GM12878 (cell line): Measurements from ENCODE around the gene UNC5B. TPM values are rescaled to one million over a fixed set of nuclear protein-coding genes. Genes with fewer than 3 reads are reported as not detected.

Experiments
- ATAC-seq: fragments of 200-7000 bp; cut with Tn5 transposase; 3 replicates; pipeline ENCODE4 v1.9.1; 2020; ENCODE audit warnings: mild to moderate bottlenecking, moderate library complexity
- BruUV-seq: library from RNA; stranded (reverse); fragments of 400-500 nt; replicated peaks from 2 replicates; lab custom pipeline; 2021; lab: Mats Ljungman, UMichigan
- CTCF ChIA-PET: fragments of 300-600 bp; sonication (Branson Sonifier 250); formaldehyde crosslinking; extraction: SDS; loops from one replicate; lab custom pipeline; 2021; ENCODE audit warnings: inconsistent platforms; lab: Yijun Ruan, JAX
- POLR2A ChIA-PET: fragments of 350-600 bp; formaldehyde crosslinking; extraction: SDS; loops from one replicate; lab custom pipeline; 2021; ENCODE audit warnings: inconsistent platforms; lab: Charles Lee
- RAD21 ChIA-PET: fragments of 300-600 bp; sonication (Branson Sonifier 250); formaldehyde crosslinking; loops from one replicate; lab custom pipeline; 2023; ENCODE audit warnings: antibody characterized with exemption; ENCODE audit not compliant: unreplicated experiment; lab: Charles Lee
- SMC1A ChIA-PET: fragments of 300-600 bp; sonication (Branson Sonifier 250); formaldehyde crosslinking; loops from one replicate; lab custom pipeline; 2023; ENCODE audit not compliant: unreplicated experiment, uncharacterized antibody; lab: Charles Lee
- DNase-seq: peaks from one replicate; pipeline ENCODE4 v3.0.0-alpha.2; 2011; ENCODE audit warnings: low read depth, low spot score
- FAIRE-seq: peaks from 3 replicates; lab custom pipeline; 2011; peaks lifted over from hg19 to GRCh38; lab: Jason Lieb, UNC
- H2AFZ ChIP-seq: 2 replicates; pipeline ENCODE4 v1.6.0; 2011; ENCODE audit warnings: low read depth, low read length, control low read depth; ENCODE audit not compliant: control insufficient read depth
- H3K27ac ChIP-seq: 2 replicates; pipeline ENCODE4 v1.5.1; 2011; ENCODE audit warnings: control low read depth; ENCODE audit not compliant: control insufficient read depth, insufficient read depth
- H3K27me3 ChIP-seq, 2 experiments: replicated peaks in 1 of 2; 2 replicates each; pipeline versions ENCODE4 v1.6.0 to v1.6.1; 2011; ENCODE audit warnings: low read length in 1 of 2; ENCODE audit not compliant: control insufficient read depth in 2 of 2, insufficient read depth in 2 of 2
- H3K36me3 ChIP-seq, 2 experiments: 2 replicates each; pipeline ENCODE4 v1.5.1; 2011; ENCODE audit warnings: low read length in 1 of 2; ENCODE audit not compliant: control insufficient read depth in 2 of 2, insufficient read depth in 2 of 2
- H3K4me1 ChIP-seq: 2 replicates; pipeline ENCODE4 v1.6.1; 2011; ENCODE audit warnings: mild to moderate bottlenecking, low read length, moderate library complexity, mixed read lengths; ENCODE audit not compliant: control insufficient read depth, insufficient read depth
- H3K4me2 ChIP-seq: 2 replicates; pipeline ENCODE4 v1.6.0; 2011; ENCODE audit warnings: control low read depth; ENCODE audit not compliant: control insufficient read depth, insufficient read depth
- H3K4me3 ChIP-seq: fragments of 200-600 bp; sonication (generic); 2 replicates; pipeline ENCODE4 v1.5.1; 2016
- H3K79me2 ChIP-seq: 2 replicates; pipeline ENCODE4 v1.6.0; 2011; ENCODE audit warnings: low read length; ENCODE audit not compliant: control insufficient read depth, insufficient read depth
- H3K9ac ChIP-seq: 2 replicates; pipeline ENCODE4 v1.8.0; 2011; ENCODE audit warnings: low read length, control low read depth, mixed read lengths; ENCODE audit not compliant: control insufficient read depth, insufficient read depth
- H3K9me3 ChIP-seq: replicated peaks from 3 replicates; pipeline ENCODE4 v1.5.1; 2011; ENCODE audit warnings: mild to moderate bottlenecking, low read length; ENCODE audit not compliant: control insufficient read depth, insufficient read depth
- H4K20me1 ChIP-seq: 2 replicates; pipeline ENCODE4 v1.6.0; 2011; ENCODE audit not compliant: control insufficient read depth, insufficient read depth
- CREM ChIP-seq: IDR thresholded peaks from 2 replicates; pipeline ENCODE4 v1.6.1; 2014; ENCODE audit warnings: antibody characterized with exemption, low read depth
- JUNB ChIP-seq: IDR thresholded peaks from 2 replicates; pipeline ENCODE4 v1.6.1; 2016; ENCODE audit warnings: antibody characterized with exemption, mild to moderate bottlenecking
- NFYA ChIP-seq: IDR thresholded peaks from 2 replicates; pipeline ENCODE4 v1.6.1; 2011; ENCODE audit warnings: low read depth, mild to moderate bottlenecking, low read length, improper control_type of control experiment, borderline replicate concordance
- PML ChIP-seq: IDR thresholded peaks from 2 replicates; pipeline ENCODE4 v1.6.1; 2012; ENCODE audit warnings: low read length, inconsistent platforms
- ZBED1 ChIP-seq: IDR thresholded peaks from 2 replicates; pipeline ENCODE4 v1.6.1; 2016; ENCODE audit warnings: borderline replicate concordance
- WGBS: methylation state at CpG from one replicate; pipeline ENCODE4 v1.1.6; 2016; ENCODE audit warnings: low lambda C conversion rate; ENCODE audit not compliant: insufficient replicate concordance, insufficient coverage; ENCODE audit errors: missing lambda C conversion rate; 5-methylcytosine and 5-hydroxymethylcytosine counted together
- in situ Hi-C: fragments of 300-500 bp; cut with MboI; formaldehyde crosslinking; loops from 9 replicates; pipeline ENCODE4 v1.14.3; 2018; ENCODE audit warnings: mixed read lengths
- intact Hi-C: fragments of 100-400 bp; cut with micrococcal nuclease; formaldehyde crosslinking; loops from one replicate; pipeline ENCODE4 v1.14.2; 2022; ENCODE audit not compliant: unreplicated experiment
- polyA plus RNA-seq, 11 experiments: library from polyadenylated mRNA; depleted of rRNA in 4 of 11; unstranded in 6 of 11; stranded (reverse) in 5 of 11; fragments of >200 nt; fragmentation: Nextera tagmentation in 4 of 11; fragmentation: Illumina TruSeq in 1 of 11; extraction: Ambion mirVana in 4 of 11; extraction: Trizol in 1 of 11; gene quantifications; 1 replicate in 1 of 11; 2 replicates in 10 of 11; pipeline versions ENCODE4 v1.2.1 to v1.2.3, GENCODE V29; 2011 to 2016; ENCODE audit warnings: inconsistent platforms in 2 of 11, missing spikeins in 2 of 11, low read depth in 1 of 11
- total RNA-seq, 4 experiments: library from RNA; depleted of rRNA in 3 of 4; stranded (reverse); fragments of >200 nt in 3 of 4; fragmentation: Illumina TruSeq in 1 of 4; extraction: Trizol in 1 of 4; gene quantifications; 2 replicates each; pipeline versions ENCODE4 v1.2.1 to v1.2.3, GENCODE V29; 2013 to 2021
- TF ChIP-seq, protein P1 (sequence below): fragments of 450-650 bp; IDR thresholded peaks from 2 replicates; pipeline ENCODE4 v1.6.1; 2016; ENCODE audit warnings: mild to moderate bottlenecking
- TF ChIP-seq, protein P2 (sequence below): IDR thresholded peaks from 2 replicates; pipeline ENCODE4 v1.6.1; 2012; ENCODE audit warnings: improper control_type of control experiment, low read depth, low read length; ENCODE audit not compliant: insufficient replicate concordance

Gene UNC5B
- total and polyA plus RNA-seq, 10 of the 15 experiments (the other 5 are each of a cell fraction or from before 2014, with no cell fraction given): 0.03 to 0.08 TPM; not detected in 8

DNA sequence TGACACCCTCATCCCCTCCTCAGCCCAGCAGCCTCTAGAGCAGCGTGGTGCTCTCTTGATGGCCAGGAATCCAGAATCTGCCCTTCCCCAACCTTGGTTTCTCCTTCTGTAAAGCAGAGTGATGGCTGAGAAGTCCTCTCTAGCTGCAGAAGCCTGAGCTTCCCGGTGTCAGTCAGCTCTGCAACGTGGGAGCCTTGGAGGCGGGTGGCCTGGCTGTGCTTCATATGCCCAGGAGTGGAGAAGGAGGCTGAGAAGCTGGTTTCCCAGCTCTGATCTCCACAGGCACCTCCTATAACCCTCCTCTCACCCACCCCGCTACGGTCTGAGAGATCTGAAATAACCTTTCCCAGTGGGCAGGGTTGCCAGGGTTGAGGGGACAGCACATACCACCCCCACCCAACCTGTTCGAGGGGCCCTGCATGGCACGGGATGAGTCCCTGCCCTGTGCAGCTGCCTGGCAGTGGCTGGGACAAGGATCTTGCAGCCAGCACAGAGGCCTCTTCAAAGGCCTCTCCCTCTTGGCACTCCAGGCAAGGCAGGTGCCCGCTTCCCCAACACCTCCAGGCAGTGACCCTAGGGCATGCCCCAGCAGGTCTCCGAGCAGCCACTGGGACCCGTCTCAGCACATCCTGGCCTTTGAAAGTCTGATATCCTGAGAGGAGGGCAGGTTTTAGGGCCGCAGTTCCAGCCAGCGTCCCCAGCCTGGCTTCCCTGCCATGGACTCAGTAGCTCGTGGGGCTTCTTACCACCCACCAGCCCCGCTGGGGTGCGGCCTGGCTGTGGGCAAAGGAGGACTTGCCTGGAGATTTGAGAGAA lies 88.4 kb downstream of the UNC5B start:
- no peaks in the 10 kb centered on the region for H3K9me3 ChIP-seq
- no peaks in the 10 kb centered on the region for H3K79me2 ChIP-seq
- ChIA-PET POLR2A (interaction anchor here (0.6 kb wide), 1 partner anchor 102 kb away, joined by 3 read pairs; no protein-coding TSS in a partner anchor), CTCF (interaction anchor here (1.2 kb wide), 1 partner anchor 8 kb away, joined by 3 read pairs; no protein-coding TSS in a partner anchor), SMC1A (no interaction called here), RAD21 (no interaction called here)
- ATAC-seq (no peak), DNase-seq (no peak), FAIRE-seq (no peak)
- 10% methylated on average over 16 of the region's 16 CpGs for WGBS
- H3K9ac ChIP-seq: no peak overlapping the region
- no peaks in the 10 kb centered on the region for H4K20me1 ChIP-seq
- H3K4me3 ChIP-seq: no peak overlapping the region
- no peak overlapping the region for H3K4me2 ChIP-seq
- BruUV-seq: no TSS peak
- peaks cover 5% of the 10 kb centered on the region in 2 experiments; a peak in 3 of 4 replicates for H3K27me3 ChIP-seq
- H3K27ac ChIP-seq: no peak overlapping the region
- intact Hi-C loops (no loop called here), in situ Hi-C loops (no loop called here)
- H2AFZ ChIP-seq: no peak overlapping the region
- no peaks in the 10 kb centered on the region for H3K36me3 ChIP-seq
- TF ChIP-seq, protein P1, sequence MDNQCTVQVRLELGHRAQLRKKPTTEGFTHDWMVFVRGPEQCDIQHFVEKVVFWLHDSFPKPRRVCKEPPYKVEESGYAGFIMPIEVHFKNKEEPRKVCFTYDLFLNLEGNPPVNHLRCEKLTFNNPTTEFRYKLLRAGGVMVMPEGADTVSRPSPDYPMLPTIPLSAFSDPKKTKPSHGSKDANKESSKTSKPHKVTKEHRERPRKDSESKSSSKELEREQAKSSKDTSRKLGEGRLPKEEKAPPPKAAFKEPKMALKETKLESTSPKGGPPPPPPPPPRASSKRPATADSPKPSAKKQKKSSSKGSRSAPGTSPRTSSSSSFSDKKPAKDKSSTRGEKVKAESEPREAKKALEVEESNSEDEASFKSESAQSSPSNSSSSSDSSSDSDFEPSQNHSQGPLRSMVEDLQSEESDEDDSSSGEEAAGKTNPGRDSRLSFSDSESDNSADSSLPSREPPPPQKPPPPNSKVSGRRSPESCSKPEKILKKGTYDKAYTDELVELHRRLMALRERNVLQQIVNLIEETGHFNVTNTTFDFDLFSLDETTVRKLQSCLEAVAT: no peak
- no peak for TF ChIP-seq PML
- no peaks in the 10 kb centered on the region for H3K4me1 ChIP-seq

DNA sequence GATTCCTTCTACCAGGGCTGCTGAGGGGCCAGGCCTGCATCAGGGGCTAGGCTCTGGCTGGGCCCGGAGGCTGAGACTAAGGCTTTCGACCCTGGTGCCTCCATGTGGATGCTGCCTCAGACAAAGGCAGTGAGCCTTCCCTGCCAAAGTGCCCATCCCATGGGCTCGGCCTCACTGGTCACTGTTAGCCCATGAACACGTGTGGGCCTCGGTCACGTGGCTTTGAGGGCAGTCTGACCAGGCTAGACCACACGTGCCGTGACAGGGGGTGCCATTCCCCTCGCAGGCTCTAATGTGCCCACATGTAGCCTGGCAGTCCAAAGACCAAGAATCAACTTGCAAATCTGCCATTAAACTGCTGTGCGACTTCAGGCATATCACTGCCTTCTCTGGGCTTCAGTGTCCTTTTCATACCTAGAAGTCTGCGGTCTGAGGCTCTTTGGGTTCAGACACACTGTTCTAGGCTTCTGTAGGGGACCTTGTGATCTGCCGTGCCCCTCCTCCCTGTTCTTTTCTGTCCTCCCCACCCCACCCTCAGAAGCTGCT lies 89.1 kb downstream of the UNC5B start:
- Histone ChIP-seq H2AFZ (no peak overlapping the region), H3K4me1 (no peaks in the 10 kb centered on the region), H3K36me3 (no peaks in the 10 kb centered on the region), H4K20me1 (no peaks in the 10 kb centered on the region), H3K4me3 (no peak overlapping the region), H3K27ac (no peak overlapping the region), H3K9me3 (no peaks in the 10 kb centered on the region), H3K27me3 (peaks cover 3 to 5% of the 10 kb centered on the region in 2 experiments; a peak in 2 of 4 replicates), H3K4me2 (no peak overlapping the region), H3K79me2 (no peaks in the 10 kb centered on the region), H3K9ac (no peak overlapping the region)
- intact Hi-C loops (no loop called here), in situ Hi-C loops (no loop called here)
- no TSS peak for BruUV-seq
- ATAC-seq (no peak), DNase-seq (no peak), FAIRE-seq (no peak)
- ChIA-PET CTCF (interaction anchor here (1.0 to 1.5 kb wide), 2 partner anchors 9 to 19 kb away, joined by 3 to 6 read pairs; no protein-coding TSS in a partner anchor), RAD21 (no interaction called here), POLR2A (no interaction called here), SMC1A (no interaction called here)
- WGBS: 22% methylated on average over 12 of the region's 12 CpGs
- TF ChIP-seq JUNB: no peak
- no peak for TF ChIP-seq CREM
- TF ChIP-seq, protein P2, sequence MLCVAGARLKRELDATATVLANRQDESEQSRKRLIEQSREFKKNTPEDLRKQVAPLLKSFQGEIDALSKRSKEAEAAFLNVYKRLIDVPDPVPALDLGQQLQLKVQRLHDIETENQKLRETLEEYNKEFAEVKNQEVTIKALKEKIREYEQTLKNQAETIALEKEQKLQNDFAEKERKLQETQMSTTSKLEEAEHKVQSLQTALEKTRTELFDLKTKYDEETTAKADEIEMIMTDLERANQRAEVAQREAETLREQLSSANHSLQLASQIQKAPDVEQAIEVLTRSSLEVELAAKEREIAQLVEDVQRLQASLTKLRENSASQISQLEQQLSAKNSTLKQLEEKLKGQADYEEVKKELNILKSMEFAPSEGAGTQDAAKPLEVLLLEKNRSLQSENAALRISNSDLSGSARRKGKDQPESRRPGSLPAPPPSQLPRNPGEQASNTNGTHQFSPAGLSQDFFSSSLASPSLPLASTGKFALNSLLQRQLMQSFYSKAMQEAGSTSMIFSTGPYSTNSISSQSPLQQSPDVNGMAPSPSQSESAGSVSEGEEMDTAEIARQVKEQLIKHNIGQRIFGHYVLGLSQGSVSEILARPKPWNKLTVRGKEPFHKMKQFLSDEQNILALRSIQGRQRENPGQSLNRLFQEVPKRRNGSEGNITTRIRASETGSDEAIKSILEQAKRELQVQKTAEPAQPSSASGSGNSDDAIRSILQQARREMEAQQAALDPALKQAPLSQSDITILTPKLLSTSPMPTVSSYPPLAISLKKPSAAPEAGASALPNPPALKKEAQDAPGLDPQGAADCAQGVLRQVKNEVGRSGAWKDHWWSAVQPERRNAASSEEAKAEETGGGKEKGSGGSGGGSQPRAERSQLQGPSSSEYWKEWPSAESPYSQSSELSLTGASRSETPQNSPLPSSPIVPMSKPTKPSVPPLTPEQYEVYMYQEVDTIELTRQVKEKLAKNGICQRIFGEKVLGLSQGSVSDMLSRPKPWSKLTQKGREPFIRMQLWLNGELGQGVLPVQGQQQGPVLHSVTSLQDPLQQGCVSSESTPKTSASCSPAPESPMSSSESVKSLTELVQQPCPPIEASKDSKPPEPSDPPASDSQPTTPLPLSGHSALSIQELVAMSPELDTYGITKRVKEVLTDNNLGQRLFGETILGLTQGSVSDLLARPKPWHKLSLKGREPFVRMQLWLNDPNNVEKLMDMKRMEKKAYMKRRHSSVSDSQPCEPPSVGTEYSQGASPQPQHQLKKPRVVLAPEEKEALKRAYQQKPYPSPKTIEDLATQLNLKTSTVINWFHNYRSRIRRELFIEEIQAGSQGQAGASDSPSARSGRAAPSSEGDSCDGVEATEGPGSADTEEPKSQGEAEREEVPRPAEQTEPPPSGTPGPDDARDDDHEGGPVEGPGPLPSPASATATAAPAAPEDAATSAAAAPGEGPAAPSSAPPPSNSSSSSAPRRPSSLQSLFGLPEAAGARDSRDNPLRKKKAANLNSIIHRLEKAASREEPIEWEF: no peak
- no peak for TF ChIP-seq ZBED1
- TF ChIP-seq NFYA: no peak
